Vein endothelial cell (primary cell): ENCODE results near the gene MAPKAPK5. TPM values are rescaled to one million over a fixed set of nuclear protein-coding genes. Genes with fewer than 3 reads are reported as not detected.

Source experiments
- small RNA-seq: library from RNA; depleted of rRNA; stranded (forward); fragments of <200 nt; gene quantifications from one replicate; pipeline ENCODE3, GENCODE V24; 2012
- total RNA-seq: library from RNA; depleted of rRNA; stranded (reverse); fragments of >200 nt; gene quantifications from 2 replicates; pipeline ENCODE4 v1.2.3, GENCODE V29; 2012

Gene MAPKAPK5
- 36.9 and 47.7 TPM in 2 replicates for total RNA-seq

DNA sequence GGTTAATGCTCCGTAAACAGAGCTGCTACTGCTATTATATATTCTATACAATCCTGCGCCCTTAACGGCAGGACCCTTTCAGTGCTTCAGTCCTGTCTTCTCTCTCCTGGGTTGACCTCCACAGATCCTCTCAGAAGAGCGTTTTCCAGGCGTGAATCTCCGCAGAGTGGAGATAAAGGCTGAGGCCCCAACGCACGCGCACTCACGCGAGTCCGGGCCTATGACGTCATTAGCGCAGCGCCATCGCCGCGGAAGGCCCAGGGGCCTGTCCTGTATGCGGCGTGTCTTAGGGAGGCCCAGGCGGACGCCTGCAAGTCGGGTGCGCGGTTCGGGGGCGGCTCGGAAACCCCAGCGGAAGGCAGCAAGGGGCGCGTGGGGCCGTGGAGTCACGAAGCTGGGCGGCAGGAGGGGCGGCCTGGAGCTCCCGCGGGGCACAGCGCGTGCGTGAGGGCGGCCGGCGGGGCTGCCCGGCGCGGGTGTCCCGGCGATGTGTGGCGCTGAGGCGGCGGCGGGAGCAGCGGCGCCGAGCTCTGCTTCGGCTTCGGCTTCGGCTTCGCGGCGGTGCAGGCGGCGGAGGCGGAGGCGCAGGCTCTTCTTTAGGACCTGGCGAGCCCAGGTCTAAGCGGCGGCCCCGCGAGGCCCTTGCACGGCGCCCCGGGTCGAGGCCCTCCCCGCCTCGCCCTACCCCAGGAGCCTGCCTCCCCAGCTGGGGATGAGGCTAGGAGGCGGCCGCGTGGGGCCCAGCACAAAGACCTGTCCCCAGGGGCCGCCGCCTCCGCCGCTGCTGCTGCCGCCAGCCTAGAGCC, at the start of gene MAPKAPK5:
MAPKAPK5 (plus strand) TSS at position 479 of the 806 bp plus-strand sequence. CDS start 506 bp downstream, outside the sequence.

Small RNAs within 50 kb of the gene (small RNA-seq; reads per million reads assigned to genes)
- gene MIR6761: not detected

Other genes starting within 250 kb of the MAPKAPK5 start
- gene ATXN2, start 242.9 kb upstream of the MAPKAPK5 start, total RNA-seq: 42.7 and 44.7 TPM in 2 replicates
- 18.9 and 23.2 TPM in 2 replicates for gene BRAP, start 156.3 kb upstream of the MAPKAPK5 start, total RNA-seq
- 14.2 and 17.0 TPM in 2 replicates for gene ACAD10, start 156.2 kb upstream of the MAPKAPK5 start, total RNA-seq
- gene ALDH2, start 75.3 kb upstream of the MAPKAPK5 start, total RNA-seq: 65.9 and 79.4 TPM in 2 replicates
- 3.1 and 3.9 TPM in 2 replicates for gene TMEM116, start 170.9 kb downstream of the MAPKAPK5 start, total RNA-seq
- gene ERP29, start 171.2 kb downstream of the MAPKAPK5 start, total RNA-seq: 40.8 and 47.7 TPM in 2 replicates